Stomach (tissue), 9 donors: ENCODE results near the gene STK11. TPM values are rescaled to one million over a fixed set of nuclear protein-coding genes. Genes with fewer than 3 reads are reported as not detected.

Source experiments
- DNase-seq, 2 donors: peaks; one replicate each; pipeline versions ENCODE4 v3.0.0 to v3.0.0-alpha.2; 2013 to 2019
- H3K27ac ChIP-seq, 5 donors: fragments of 200-600 bp in 4 of 5; sonication (generic) in 4 of 5; one replicate each; pipeline ENCODE4 v1.5.1; 2013 to 2019; ENCODE audit warnings: mild to moderate bottlenecking in 1 of 5, moderate library complexity in 1 of 5
- H3K27me3 ChIP-seq, 3 donors: fragments of 200-600 bp; sonication (generic); one replicate each; pipeline ENCODE4 v1.5.1; 2017 to 2019; ENCODE audit warnings: mixed run types in 1 of 3
- H3K36me3 ChIP-seq, 4 donors: fragments of 200-600 bp; sonication (generic); 1 replicate in 3 of 4; 2 replicates in 1 of 4; pipeline ENCODE4 v1.5.1; 2016 to 2019
- H3K4me1 ChIP-seq, 4 donors: fragments of 200-600 bp; sonication (generic); one replicate each; pipeline ENCODE4 v1.5.1; 2016 to 2019
- H3K4me3 ChIP-seq, 4 donors: fragments of 200-600 bp; sonication (generic) in 3 of 4; one replicate each; pipeline ENCODE4 v1.5.1; 2016 to 2019; ENCODE audit warnings: mild to moderate bottlenecking in 1 of 4
- H3K9me3 ChIP-seq, 4 donors: fragments of 200-600 bp; sonication (generic); one replicate each; pipeline ENCODE4 v1.5.1; 2016 to 2019
- EP300 ChIP-seq: sonication (generic); formaldehyde crosslinking; IDR thresholded peaks from one replicate; pipeline ENCODE4 v1.6.1; 2017; ENCODE audit warnings: antibody characterized with exemption
- POLR2A ChIP-seq, 4 donors: fragments of 450-650 bp; IDR thresholded peaks; one replicate each; pipeline ENCODE4 v1.6.1; 2016; ENCODE audit warnings: antibody characterized with exemption in 4 of 4, control low read depth in 2 of 4, mild to moderate bottlenecking in 1 of 4, moderate library complexity in 1 of 4
- POLR2AphosphoS5 ChIP-seq, 3 donors: sonication (generic); formaldehyde crosslinking; IDR thresholded peaks; one replicate each; pipeline ENCODE4 v1.6.1; 2016; ENCODE audit warnings: antibody characterized with exemption in 3 of 3
- WGBS, 5 donors: extraction: QIAGEN DNeasy Blood & Tissue Kit in 3 of 5; methylation state at CpG; one replicate each; pipeline versions ENCODE4 v1.1.5 to v1.1.7; 2013 to 2018; 5-methylcytosine and 5-hydroxymethylcytosine counted together
- intact Hi-C: fragments of 100-400 bp; cut with DNase I; formaldehyde crosslinking; loops from one replicate; pipeline ENCODE4 v1.15.1; 2023; ENCODE audit warnings: low total_unique reads
- polyA plus RNA-seq, 3 donors: library from polyadenylated mRNA; stranded (reverse); fragments of 200-250 nt; gene quantifications; one replicate each; pipeline ENCODE4 v1.2.3, GENCODE V29; 2013
- total RNA-seq, 5 donors: library from RNA; depleted of rRNA; stranded (reverse); fragments of >200 nt; gene quantifications; one replicate each; pipeline versions ENCODE4 v1.1.0 to v1.2.3, GENCODE V29; 2014 to 2016
- TF ChIP-seq, protein P1 (sequence below), 7 experiments: fragments of 450-650 bp in 4 of 7; fragments of 200-600 bp in 3 of 7; sonication (generic) in 3 of 7; IDR thresholded peaks; one replicate each; pipeline ENCODE4 v1.5.1; 2016 to 2019; ENCODE audit warnings: antibody characterized with exemption in 7 of 7, control low read depth in 2 of 7, mild to moderate bottlenecking in 1 of 7
- donor health status: healthy with polysubstance abuse.
- donor health status: Bipolar disorder and iron deficiency.
- donor health status: healthy.

The STK11 gene
- total and polyA plus RNA-seq, 8 donors, result 43.1 to 368 (median 63.1) TPM

DNA sequence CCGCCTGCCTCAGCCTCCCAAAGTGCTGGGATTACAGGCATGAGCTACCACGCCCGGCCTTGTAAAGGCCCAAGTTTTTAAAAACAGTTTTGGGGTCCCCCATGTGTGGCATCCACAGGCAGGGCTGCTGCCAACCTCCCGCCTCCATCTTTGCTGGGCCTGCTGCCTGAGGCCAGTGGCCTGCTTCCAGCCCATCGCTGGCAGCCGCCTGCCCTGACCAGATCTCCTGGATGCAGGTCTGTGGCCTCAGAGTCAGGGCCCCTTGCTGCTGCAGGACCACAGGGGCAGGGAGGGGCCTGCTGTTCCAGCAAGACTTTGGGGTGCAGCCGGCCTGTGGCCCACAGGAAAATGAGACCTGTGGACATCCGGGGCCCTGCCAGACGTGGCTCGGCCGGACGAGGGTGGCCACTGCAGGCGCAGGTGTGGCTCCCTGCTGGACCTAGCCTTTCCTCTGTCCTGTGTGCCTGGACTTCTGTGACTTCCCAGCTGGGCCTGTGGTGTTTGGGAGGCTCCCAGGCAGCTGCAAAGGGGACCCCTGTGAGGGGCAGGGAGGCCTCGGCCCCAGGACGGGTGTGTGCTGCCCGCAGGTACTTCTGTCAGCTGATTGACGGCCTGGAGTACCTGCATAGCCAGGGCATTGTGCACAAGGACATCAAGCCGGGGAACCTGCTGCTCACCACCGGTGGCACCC is 14.4 kb downstream of the STK11 start:
- Histone ChIP-seq H3K27me3 (no peaks in the 10 kb centered on the region), H3K4me3 (no peak overlapping the region), H3K9me3 (no peaks in the 10 kb centered on the region), H3K4me1 (peaks cover 42 to 75% (median 69%) of the 10 kb centered on the region in 4 donors), H3K36me3 (peaks cover 31 to 60% (median 59%) of the 10 kb centered on the region in 4 donors), H3K27ac (peak overlapping the region in 1 of 5 donors; percentile 88)
- intact Hi-C loops, result no loop called here
- TF ChIP-seq POLR2A (IDR thresholded peaks at IDR 0.05), result no peak
- TF ChIP-seq POLR2AphosphoS5 (IDR thresholded peaks at IDR 0.05), result no peak
- no peak for TF ChIP-seq EP300
- TF ChIP-seq, protein P1, sequence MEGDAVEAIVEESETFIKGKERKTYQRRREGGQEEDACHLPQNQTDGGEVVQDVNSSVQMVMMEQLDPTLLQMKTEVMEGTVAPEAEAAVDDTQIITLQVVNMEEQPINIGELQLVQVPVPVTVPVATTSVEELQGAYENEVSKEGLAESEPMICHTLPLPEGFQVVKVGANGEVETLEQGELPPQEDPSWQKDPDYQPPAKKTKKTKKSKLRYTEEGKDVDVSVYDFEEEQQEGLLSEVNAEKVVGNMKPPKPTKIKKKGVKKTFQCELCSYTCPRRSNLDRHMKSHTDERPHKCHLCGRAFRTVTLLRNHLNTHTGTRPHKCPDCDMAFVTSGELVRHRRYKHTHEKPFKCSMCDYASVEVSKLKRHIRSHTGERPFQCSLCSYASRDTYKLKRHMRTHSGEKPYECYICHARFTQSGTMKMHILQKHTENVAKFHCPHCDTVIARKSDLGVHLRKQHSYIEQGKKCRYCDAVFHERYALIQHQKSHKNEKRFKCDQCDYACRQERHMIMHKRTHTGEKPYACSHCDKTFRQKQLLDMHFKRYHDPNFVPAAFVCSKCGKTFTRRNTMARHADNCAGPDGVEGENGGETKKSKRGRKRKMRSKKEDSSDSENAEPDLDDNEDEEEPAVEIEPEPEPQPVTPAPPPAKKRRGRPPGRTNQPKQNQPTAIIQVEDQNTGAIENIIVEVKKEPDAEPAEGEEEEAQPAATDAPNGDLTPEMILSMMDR (IDR thresholded peaks at IDR 0.05), result no peak
- 85 to 88% (median 86%) methylated on average over 6 to 19 of the region's 19 CpGs for WGBS, 5 donors
- DNase-seq, result no peak

DNA sequence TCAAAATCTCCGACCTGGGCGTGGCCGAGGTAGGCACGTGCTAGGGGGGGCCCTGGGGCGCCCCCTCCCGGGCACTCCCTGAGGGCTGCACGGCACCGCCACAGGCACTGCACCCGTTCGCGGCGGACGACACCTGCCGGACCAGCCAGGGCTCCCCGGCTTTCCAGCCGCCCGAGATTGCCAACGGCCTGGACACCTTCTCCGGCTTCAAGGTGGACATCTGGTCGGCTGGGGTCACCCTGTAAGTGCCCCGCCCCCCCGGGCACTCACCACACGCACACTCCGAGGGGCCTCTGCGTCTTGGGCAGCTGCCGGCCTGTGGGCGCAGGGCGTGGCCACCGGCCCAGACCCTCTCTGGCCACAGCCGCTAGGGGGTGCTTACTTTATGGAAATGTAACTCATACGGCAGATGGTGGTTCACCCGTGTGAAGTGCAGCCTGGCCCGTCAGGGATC is 14.9 kb downstream of the STK11 start:
- H3K36me3 ChIP-seq, result peaks cover 32 to 66% (median 65%) of the 10 kb centered on the region in 4 donors
- intact Hi-C loops, result no loop called here
- DNase-seq, result no peak
- WGBS, 5 donors, result 71 to 84% (median 77%) methylated on average over 5 to 33 of the region's 33 CpGs
- peaks cover 36 to 70% (median 63%) of the 10 kb centered on the region in 4 donors for H3K4me1 ChIP-seq
- H3K9me3 ChIP-seq, result no peaks in the 10 kb centered on the region
- H3K27ac ChIP-seq, result peak overlapping the region in 1 of 5 donors; percentile 66
- H3K27me3 ChIP-seq, result no peaks in the 10 kb centered on the region
- TF ChIP-seq POLR2A (IDR thresholded peaks at IDR 0.05) (no peak), EP300 (no peak), POLR2AphosphoS5 (IDR thresholded peaks at IDR 0.05) (no peak)
- TF ChIP-seq, protein P1 (IDR thresholded peaks at IDR 0.05), result no peak
- no peak overlapping the region for H3K4me3 ChIP-seq

DNA sequence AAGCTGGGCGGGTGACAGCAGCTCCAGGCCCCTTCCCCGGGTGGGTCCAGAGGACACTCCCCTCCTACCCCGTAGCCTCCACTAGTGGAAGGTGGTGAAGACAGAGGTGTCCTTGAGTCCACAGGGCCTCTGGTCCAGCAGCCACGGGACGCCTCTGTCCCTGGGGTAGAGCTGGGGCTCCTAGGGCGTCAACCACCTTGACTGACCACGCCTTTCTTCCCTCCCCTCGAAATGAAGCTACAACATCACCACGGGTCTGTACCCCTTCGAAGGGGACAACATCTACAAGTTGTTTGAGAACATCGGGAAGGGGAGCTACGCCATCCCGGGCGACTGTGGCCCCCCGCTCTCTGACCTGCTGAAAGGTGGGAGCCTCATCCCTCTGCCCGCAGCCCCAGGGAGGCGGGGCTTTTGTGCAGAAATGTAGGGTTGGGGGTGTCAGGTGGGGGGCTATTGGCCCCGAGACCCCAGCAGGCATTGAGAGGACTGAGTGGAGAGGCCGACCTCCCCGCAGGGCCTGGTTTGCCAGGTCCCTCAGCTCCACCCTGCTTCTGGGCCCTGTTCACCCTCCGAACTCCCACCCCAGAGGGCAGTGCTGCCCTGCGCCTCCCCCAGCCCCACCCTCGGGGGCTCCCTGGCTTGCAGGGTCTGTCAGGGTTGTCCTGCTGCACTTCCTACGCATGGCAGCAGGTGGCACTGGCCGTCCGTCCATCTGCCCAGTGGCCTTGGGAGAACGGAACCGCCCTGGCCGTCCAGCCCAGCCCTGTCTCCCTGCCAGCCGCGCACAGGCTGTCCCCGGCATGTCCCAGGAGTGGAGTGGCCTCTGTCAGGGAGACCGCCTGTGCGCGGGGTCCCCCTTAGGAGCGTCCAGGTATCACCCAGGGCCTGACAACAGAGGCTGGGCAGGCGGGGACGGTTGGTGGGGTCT is 15.7 kb downstream of the STK11 start:
- DNase-seq, result peak; percentile 82 to 87
- intact Hi-C loops, result no loop called here
- TF ChIP-seq, protein P1 (IDR thresholded peaks at IDR 0.05), result peak in 5 of 7 experiments; percentile 62 to 89 (median 79)
- TF ChIP-seq EP300 (no peak), POLR2AphosphoS5 (IDR thresholded peaks at IDR 0.05) (no peak), POLR2A (IDR thresholded peaks at IDR 0.05) (no peak)
- WGBS, 5 donors, result 60 to 75% (median 63%) methylated on average over 20 to 38 of the region's 38 CpGs
- H3K4me1 ChIP-seq, result peaks cover 29 to 62% (median 56%) of the 10 kb centered on the region in 4 donors
- H3K36me3 ChIP-seq, result peaks cover 40 to 72% (median 72%) of the 10 kb centered on the region in 4 donors
- H3K27ac ChIP-seq, result peak overlapping the region in 2 of 5 donors; percentile 8 to 66
- no peaks in the 10 kb centered on the region for H3K27me3 ChIP-seq
- no peaks in the 10 kb centered on the region for H3K9me3 ChIP-seq
- H3K4me3 ChIP-seq, result peak overlapping the region in 1 of 4 donors; percentile 16

DNA sequence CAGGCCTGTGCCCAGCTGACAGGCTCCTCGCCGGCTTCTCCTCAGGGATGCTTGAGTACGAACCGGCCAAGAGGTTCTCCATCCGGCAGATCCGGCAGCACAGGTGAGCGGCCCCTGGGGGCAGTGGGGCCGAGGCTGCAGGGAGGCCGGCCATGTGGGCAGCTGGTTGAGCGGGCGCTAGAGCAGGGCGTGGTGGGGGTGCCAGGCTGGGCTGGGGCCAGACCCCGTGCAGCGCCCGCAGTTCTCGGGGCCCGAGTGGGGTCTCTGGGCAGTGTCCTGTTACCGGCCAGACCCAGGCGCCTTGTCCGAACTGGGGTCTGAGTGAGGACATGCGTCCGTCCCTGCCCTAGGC is 16.3 kb downstream of the STK11 start:
- no peak for TF ChIP-seq POLR2AphosphoS5 (IDR thresholded peaks at IDR 0.05)
- TF ChIP-seq POLR2A (IDR thresholded peaks at IDR 0.05), result no peak
- TF ChIP-seq EP300, result no peak
- TF ChIP-seq, protein P1 (IDR thresholded peaks at IDR 0.05), result no peak
- H3K36me3 ChIP-seq, result peaks cover 46 to 78% (median 72%) of the 10 kb centered on the region in 4 donors
- WGBS, 5 donors, result 90 to 100% (median 92%) methylated on average over 4 to 22 of the region's 22 CpGs
- peaks cover 26 to 57% (median 50%) of the 10 kb centered on the region in 4 donors for H3K4me1 ChIP-seq
- H3K27ac ChIP-seq, result peak overlapping the region in 1 of 5 donors; percentile 66
- H3K4me3 ChIP-seq, result peak overlapping the region in 1 of 4 donors; percentile 16
- DNase-seq, result no peak
- H3K27me3 ChIP-seq, result no peaks in the 10 kb centered on the region
- H3K9me3 ChIP-seq, result no peaks in the 10 kb centered on the region
- intact Hi-C loops, result no loop called here
